ENCODE measurements around the gene LPCAT2. TPM values are rescaled to one million over a fixed set of nuclear protein-coding genes. Genes with fewer than 3 reads are reported as not detected.

LPCAT2 gene
- total and polyA plus RNA-seq, 2 donors (not counting 1 experiment from before 2014, with no cell fraction given): 0.15 to 0.59 TPM

DNA sequence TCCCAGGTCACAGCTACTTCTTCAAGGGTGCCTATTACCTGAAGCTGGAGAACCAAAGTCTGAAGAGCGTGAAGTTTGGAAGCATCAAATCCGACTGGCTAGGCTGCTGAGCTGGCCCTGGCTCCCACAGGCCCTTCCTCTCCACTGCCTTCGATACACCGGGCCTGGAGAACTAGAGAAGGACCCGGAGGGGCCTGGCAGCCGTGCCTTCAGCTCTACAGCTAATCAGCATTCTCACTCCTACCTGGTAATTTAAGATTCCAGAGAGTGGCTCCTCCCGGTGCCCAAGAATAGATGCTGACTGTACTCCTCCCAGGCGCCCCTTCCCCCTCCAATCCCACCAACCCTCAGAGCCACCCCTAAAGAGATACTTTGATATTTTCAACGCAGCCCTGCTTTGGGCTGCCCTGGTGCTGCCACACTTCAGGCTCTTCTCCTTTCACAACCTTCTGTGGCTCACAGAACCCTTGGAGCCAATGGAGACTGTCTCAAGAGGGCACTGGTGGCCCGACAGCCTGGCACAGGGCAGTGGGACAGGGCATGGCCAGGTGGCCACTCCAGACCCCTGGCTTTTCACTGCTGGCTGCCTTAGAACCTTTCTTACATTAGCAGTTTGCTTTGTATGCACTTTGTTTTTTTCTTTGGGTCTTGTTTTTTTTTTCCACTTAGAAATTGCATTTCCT lies 3.4 kb upstream of the LPCAT2 start:
- Histone ChIP-seq H3K36me3 (replicated peaks in 1 of 2; ENCODE audit: control extremely low read depth in 1 of 2, control insufficient read depth in 1 of 2, extremely low read depth in 1 of 2, insufficient read depth in 2 of 2, low read length in 1 of 2) (no peaks in the 10 kb centered on the region), H3K9me3 (ENCODE audit: control extremely low read depth in 1 of 3, control insufficient read depth in 2 of 3, insufficient read depth in 1 of 3, low read length in 2 of 3) (peaks cover 0 to 9% (median 0%) of the 10 kb centered on the region in 3 donors), H4K20me1 (ENCODE audit: control insufficient read depth, insufficient read depth, low read length, poor library complexity, severe bottlenecking) (no peaks in the 10 kb centered on the region), H3K79me2 (ENCODE audit: control insufficient read depth, insufficient read depth, low read length) (no peaks in the 10 kb centered on the region), H3K9ac (ENCODE audit: low read length) (no peak overlapping the region), H3K27ac (ENCODE audit: low read length in 2 of 2) (no peak overlapping the region), H2AFZ (ENCODE audit: insufficient read depth, low read depth, low read length, poor library complexity, severe bottlenecking) (no peak overlapping the region), H3K27me3 (replicated peaks in 1 of 4; ENCODE audit: control extremely low read depth in 1 of 4, control insufficient read depth in 3 of 4, insufficient read depth in 4 of 4, low read length in 3 of 4) (peaks cover 0 to 19% (median 4%) of the 10 kb centered on the region in 4 experiments), H3K4me1 (ENCODE audit: control insufficient read depth in 2 of 2, insufficient read depth in 2 of 2, low read length in 2 of 2) (peaks cover 13 to 15% of the 10 kb centered on the region in 2 donors), H3K4me3 (ENCODE audit: control extremely low read depth in 1 of 5, extremely low read depth in 1 of 5, insufficient read depth in 1 of 5, low read depth in 2 of 5, low read length in 4 of 5) (no peak overlapping the region), H3K4me2 (replicated peaks; ENCODE audit: low read depth, low read length, poor library complexity, severe bottlenecking) (no peak overlapping the region)
- CTCF ChIA-PET: interaction anchor here (1.5 kb wide), 1 partner anchor 41 kb away, joined by 4 read pairs; no protein-coding TSS in a partner anchor
- POLR2A ChIA-PET: no interaction called here
- intact Hi-C loops (cut with micrococcal nuclease): no loop called here
- peaks cover 13% of the 10 kb centered on the region for H3K4me1 Mint-ChIP-seq
- no peak for TF ChIP-seq CTCF (IDR thresholded peaks at IDR 0.05)
- TF ChIP-seq EZH2 (IDR thresholded peaks at IDR 0.05; ENCODE audit: borderline replicate concordance, insufficient read depth, low read depth, low read length, poor library complexity, severe bottlenecking): no peak
- no peaks in the 10 kb centered on the region for H3K9me3 Mint-ChIP-seq (ENCODE audit: insufficient read depth)
- H3K27me3 Mint-ChIP-seq: peaks cover 24% of the 10 kb centered on the region
- WGBS (ENCODE audit: insufficient coverage): 90% methylated on average over 10 of the region's 10 CpGs
- no peak overlapping the region for H3K27ac Mint-ChIP-seq
- DNase-seq (no peak), ATAC-seq (ENCODE audit: low read depth) (no peak)
- H3K4me3 Mint-ChIP-seq: no peak overlapping the region

DNA sequence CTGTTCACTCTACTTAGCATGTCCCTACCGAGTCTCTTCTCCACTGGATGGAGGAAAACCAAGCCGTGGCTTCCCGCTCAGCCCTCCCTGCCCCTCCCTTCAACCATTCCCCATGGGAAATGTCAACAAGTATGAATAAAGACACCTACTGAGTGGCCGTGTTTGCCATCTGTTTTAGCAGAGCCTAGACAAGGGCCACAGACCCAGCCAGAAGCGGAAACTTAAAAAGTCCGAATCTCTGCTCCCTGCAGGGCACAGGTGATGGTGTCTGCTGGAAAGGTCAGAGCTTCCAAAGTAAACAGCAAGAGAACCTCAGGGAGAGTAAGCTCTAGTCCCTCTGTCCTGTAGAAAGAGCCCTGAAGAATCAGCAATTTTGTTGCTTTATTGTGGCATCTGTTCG lies 2.8 kb upstream of the LPCAT2 start:
- Mint-ChIP-seq H3K4me1 (peaks cover 13% of the 10 kb centered on the region), H3K4me3 (no peak overlapping the region), H3K27ac (no peak overlapping the region), H3K27me3 (peaks cover 21% of the 10 kb centered on the region), H3K9me3 (ENCODE audit: insufficient read depth) (no peaks in the 10 kb centered on the region)
- CTCF ChIA-PET: no interaction called here
- DNase-seq: no peak
- no peak for ATAC-seq (ENCODE audit: low read depth)
- peaks cover 0 to 9% (median 0%) of the 10 kb centered on the region in 3 donors for H3K9me3 ChIP-seq (ENCODE audit: control extremely low read depth in 1 of 3, control insufficient read depth in 2 of 3, insufficient read depth in 1 of 3, low read length in 2 of 3)
- no peak overlapping the region for H2AFZ ChIP-seq (ENCODE audit: insufficient read depth, low read depth, low read length, poor library complexity, severe bottlenecking)
- no peak overlapping the region for H3K4me3 ChIP-seq (ENCODE audit: control extremely low read depth in 1 of 5, extremely low read depth in 1 of 5, insufficient read depth in 1 of 5, low read depth in 2 of 5, low read length in 4 of 5)
- H3K79me2 ChIP-seq (ENCODE audit: control insufficient read depth, insufficient read depth, low read length): no peaks in the 10 kb centered on the region
- peaks cover 13 to 15% of the 10 kb centered on the region in 2 donors for H3K4me1 ChIP-seq (ENCODE audit: control insufficient read depth in 2 of 2, insufficient read depth in 2 of 2, low read length in 2 of 2)
- 92% methylated on average over 6 of the region's 7 CpGs for WGBS (ENCODE audit: insufficient coverage)
- H3K36me3 ChIP-seq (replicated peaks in 1 of 2; ENCODE audit: control extremely low read depth in 1 of 2, control insufficient read depth in 1 of 2, extremely low read depth in 1 of 2, insufficient read depth in 2 of 2, low read length in 1 of 2): no peaks in the 10 kb centered on the region
- no peak overlapping the region for H3K4me2 ChIP-seq (replicated peaks; ENCODE audit: low read depth, low read length, poor library complexity, severe bottlenecking)
- peaks cover 0 to 19% (median 4%) of the 10 kb centered on the region in 4 experiments for H3K27me3 ChIP-seq (replicated peaks in 1 of 4; ENCODE audit: control extremely low read depth in 1 of 4, control insufficient read depth in 3 of 4, insufficient read depth in 4 of 4, low read length in 3 of 4)
- POLR2A ChIA-PET: no interaction called here
- intact Hi-C loops (cut with micrococcal nuclease): no loop called here
- TF ChIP-seq CTCF (IDR thresholded peaks at IDR 0.05) (no peak), EZH2 (IDR thresholded peaks at IDR 0.05; ENCODE audit: borderline replicate concordance, insufficient read depth, low read depth, low read length, poor library complexity, severe bottlenecking) (no peak)
- no peak overlapping the region for H3K9ac ChIP-seq (ENCODE audit: low read length)
- H3K27ac ChIP-seq (ENCODE audit: low read length in 2 of 2): no peak overlapping the region
- H4K20me1 ChIP-seq (ENCODE audit: control insufficient read depth, insufficient read depth, low read length, poor library complexity, severe bottlenecking): no peaks in the 10 kb centered on the region

All from B cell (primary cell).